Small intestine (tissue), 7 donors: ENCODE results near the gene ADAMTS7. TPM values are rescaled to one million over a fixed set of nuclear protein-coding genes. Genes with fewer than 3 reads are reported as not detected.
"Not testable (repeated sequence)": the region's sequence is repeated elsewhere in the genome, so short reads cannot be mapped to it uniquely, and the experiment has no call there.

ENCODE experiments used
- DNase-seq, 2 donors: peaks; one replicate each; pipeline versions ENCODE4 v3.0.0 to v3.0.0-alpha.2; 2013
- FAIRE-seq: peaks from 2 replicates; lab custom pipeline; 2012; peaks lifted over from hg19 to GRCh38; lab: Jason Lieb, UNC
- H3K27ac ChIP-seq, 3 donors: one replicate each; pipeline ENCODE4 v1.5.1; 2013; ENCODE audit warnings: low read length in 2 of 3, mild to moderate bottlenecking in 2 of 3, control low read depth in 1 of 3, inconsistent platforms in 1 of 3, low read depth in 1 of 3, moderate library complexity in 1 of 3
- H3K27me3 ChIP-seq, 3 donors: one replicate each; pipeline ENCODE4 v1.6.1; 2013; ENCODE audit warnings: low read length in 3 of 3, inconsistent platforms in 1 of 3; ENCODE audit not compliant: control insufficient read depth in 3 of 3, insufficient read depth in 3 of 3
- H3K36me3 ChIP-seq, 3 donors: one replicate each; pipeline ENCODE4 v1.6.1; 2013; ENCODE audit warnings: low read length in 3 of 3, inconsistent platforms in 1 of 3, low read depth in 1 of 3, mild to moderate bottlenecking in 1 of 3, moderate library complexity in 1 of 3; ENCODE audit not compliant: control insufficient read depth in 3 of 3, insufficient read depth in 2 of 3
- H3K4me1 ChIP-seq, 3 donors: one replicate each; pipeline ENCODE4 v1.6.1; 2013; ENCODE audit warnings: low read length in 2 of 3, inconsistent platforms in 1 of 3, low read depth in 1 of 3, mild to moderate bottlenecking in 1 of 3, moderate library complexity in 1 of 3; ENCODE audit not compliant: control insufficient read depth in 3 of 3, insufficient read depth in 2 of 3
- H3K4me3 ChIP-seq, 3 donors: one replicate each; pipeline ENCODE4 v1.5.1; 2013; ENCODE audit warnings: low read length in 3 of 3, control low read depth in 1 of 3, inconsistent platforms in 1 of 3, low read depth in 1 of 3, mild to moderate bottlenecking in 1 of 3, moderate library complexity in 1 of 3
- H3K9me3 ChIP-seq, 2 donors: one replicate each; pipeline ENCODE4 v1.6.1; 2013; ENCODE audit warnings: low read depth in 1 of 2, low read length in 1 of 2; ENCODE audit not compliant: control insufficient read depth in 2 of 2, insufficient read depth in 1 of 2
- WGBS, 3 donors: extraction: QIAGEN DNeasy Blood & Tissue Kit; methylation state at CpG; one replicate each; pipeline ENCODE4 v1.1.7; 2013; 5-methylcytosine and 5-hydroxymethylcytosine counted together
- polyA plus RNA-seq, 4 donors: library from polyadenylated mRNA; stranded (reverse) in 3 of 4; unstranded in 1 of 4; fragments of 200-250 nt in 3 of 4; fragments of 120-200 nt in 1 of 4; gene quantifications; one replicate each; pipeline versions ENCODE4 v1.2.1 to v1.2.3, GENCODE V29; 2013
- donor health status: healthy with polysubstance abuse.
- donor health status: control.
- donor health status: control.
- donor health status: Bipolar disorder and iron deficiency.
- donor health status: healthy.

ADAMTS7 gene
- polyA plus RNA-seq, 4 donors, result 0.27 to 8.8 (median 0.84) TPM; not detected in 1

DNA sequence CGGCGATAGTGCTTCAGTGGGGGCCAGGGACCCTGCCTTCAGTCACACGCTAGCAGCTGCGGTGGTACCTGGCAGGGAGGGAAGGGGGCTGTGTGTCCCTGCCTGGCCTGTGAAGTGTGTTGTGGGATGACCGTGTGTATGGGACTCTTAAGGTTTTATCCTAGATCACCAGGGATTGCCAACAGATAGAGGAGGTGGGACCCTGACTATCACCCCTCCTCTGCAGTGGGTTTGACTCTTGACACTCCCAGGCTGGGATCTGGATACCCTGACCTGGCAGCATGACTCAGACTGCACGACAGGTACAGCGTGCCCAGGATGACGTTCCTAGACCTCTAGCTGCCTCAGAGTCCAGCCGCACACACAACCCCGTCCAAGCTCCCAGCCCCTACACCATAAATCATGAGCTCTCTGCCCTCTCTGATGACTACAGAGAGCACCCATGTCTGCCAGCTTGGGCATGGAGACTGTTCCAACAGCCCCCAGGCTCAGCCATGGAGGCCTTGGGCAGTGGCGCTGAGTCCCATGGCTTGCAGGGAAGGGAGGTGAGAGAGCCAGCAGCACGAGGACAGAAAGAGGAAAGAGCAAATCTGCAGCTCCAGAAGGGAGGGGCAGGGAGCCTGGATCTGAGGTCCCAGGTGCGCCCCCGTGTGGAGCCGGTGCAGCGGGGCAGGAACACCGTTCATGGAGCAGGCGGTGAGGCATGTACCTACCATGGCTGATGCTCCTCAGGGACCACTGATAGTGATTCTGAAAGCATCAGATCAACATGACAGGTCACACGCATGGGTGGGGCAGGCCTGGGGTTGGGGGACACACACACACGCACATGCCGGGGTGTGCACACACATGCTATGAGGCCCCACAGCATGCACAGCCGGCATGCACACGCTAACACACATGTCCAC lies 71.0 kb downstream of the ADAMTS7 start:
- FAIRE-seq (no peak), DNase-seq (peak; percentile 67)
- no peaks in the 10 kb centered on the region for H3K9me3 ChIP-seq
- WGBS, 3 donors, result 33 to 48% (median 37%) methylated on average over 17 to 23 of the region's 23 CpGs
- no peak overlapping the region for H3K27ac ChIP-seq
- H3K36me3 ChIP-seq, result no peaks in the 10 kb centered on the region
- H3K27me3 ChIP-seq, result no peaks in the 10 kb centered on the region
- H3K4me1 ChIP-seq, result no peaks in the 10 kb centered on the region
- no peak overlapping the region for H3K4me3 ChIP-seq

GRCh38 chr15:78739206-78739605 lies 72.1 kb downstream of the ADAMTS7 start:
- WGBS, 3 donors, result 92 to 94% (median 93%) methylated on average over 8 to 9 of the region's 9 CpGs
- H3K27me3 ChIP-seq, result no peaks in the 10 kb centered on the region
- H3K4me1 ChIP-seq, result no peaks in the 10 kb centered on the region
- H3K36me3 ChIP-seq, result no peaks in the 10 kb centered on the region
- DNase-seq (no peak), FAIRE-seq (no peak)
- H3K4me3 ChIP-seq, result no peak overlapping the region
- H3K27ac ChIP-seq, result no peak overlapping the region
- no peaks in the 10 kb centered on the region for H3K9me3 ChIP-seq

DNA sequence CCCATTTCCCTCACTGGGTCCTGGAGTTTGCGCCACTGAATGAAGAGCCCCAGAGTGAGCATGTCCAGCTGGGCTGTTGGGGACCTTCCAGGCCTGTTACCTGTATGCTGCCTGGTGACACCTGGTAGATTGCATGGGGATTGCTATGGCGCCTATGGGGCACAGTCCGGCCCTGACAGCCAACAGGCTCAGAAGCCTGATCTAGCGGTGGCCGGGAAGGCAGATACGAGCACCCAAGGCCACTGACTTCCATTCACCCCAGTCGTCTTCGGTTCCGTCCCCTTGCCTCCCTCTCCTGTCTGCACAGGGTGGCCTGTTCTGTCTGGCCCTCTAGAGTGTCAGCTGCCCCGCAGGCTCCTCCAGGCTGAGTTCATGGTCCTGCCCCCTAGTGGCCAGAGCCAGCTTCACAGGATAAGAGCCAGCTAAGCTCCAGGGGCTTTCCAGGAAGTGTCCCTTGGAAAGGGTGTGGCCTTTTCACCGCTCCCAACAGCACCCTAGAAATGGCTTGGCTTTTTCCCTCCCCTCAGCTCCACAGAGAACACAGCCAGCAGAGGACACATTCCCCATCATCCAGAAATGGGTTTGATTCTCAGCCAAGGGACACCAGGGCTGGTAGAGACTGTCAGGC lies 73.2 kb downstream of the ADAMTS7 start:
- not testable (repeated sequence) for FAIRE-seq, H3K9me3 ChIP-seq, H3K36me3 ChIP-seq, H3K4me1 ChIP-seq, H3K4me3 ChIP-seq, H3K27ac ChIP-seq, H3K27me3 ChIP-seq
- WGBS, 3 donors, result 52 to 65% (median 59%) methylated on average over 10 to 11 of the region's 11 CpGs
- peak; percentile 64 to 79 for DNase-seq

- FAIRE-seq, result no peak
- Histone ChIP-seq H3K36me3 (no peaks in the 10 kb centered on the region), H3K4me1 (no peaks in the 10 kb centered on the region), H3K27ac (no peak overlapping the region), H3K4me3 (no peak overlapping the region), H3K9me3 (no peaks in the 10 kb centered on the region), H3K27me3 (peaks cover 0 to 2% (median 0%) of the 10 kb centered on the region in 3 donors)
- DNase-seq, result no peak
- 67 to 75% (median 74%) methylated on average over 9 of the region's 9 CpGs for WGBS, 3 donors
These were observed 74.0 kb downstream of the ADAMTS7 start for GRCh38 chr15:78737187-78737820.

GRCh38 chr15:78736286-78736685 lies 75.0 kb downstream of the ADAMTS7 start:
- H3K27me3 ChIP-seq, H3K27ac ChIP-seq, H3K4me3 ChIP-seq, H3K36me3 ChIP-seq, DNase-seq, FAIRE-seq, H3K4me1 ChIP-seq, H3K9me3 ChIP-seq: not testable (repeated sequence)
- WGBS, 3 donors, result 31 to 66% (median 65%) methylated on average over 2 to 4 of the region's 4 CpGs

- Histone ChIP-seq H3K27me3 (peaks cover 0 to 2% (median 0%) of the 10 kb centered on the region in 3 donors), H3K9me3 (no peaks in the 10 kb centered on the region), H3K36me3 (no peaks in the 10 kb centered on the region), H3K27ac (no peak overlapping the region), H3K4me1 (no peaks in the 10 kb centered on the region), H3K4me3 (no peak overlapping the region)
- WGBS, 3 donors, result 78 to 91% (median 80%) methylated on average over 8 of the region's 8 CpGs
- FAIRE-seq (no peak), DNase-seq (no peak)
These were observed 76.7 kb downstream of the ADAMTS7 start for GRCh38 chr15:78734451-78735064.

DNA sequence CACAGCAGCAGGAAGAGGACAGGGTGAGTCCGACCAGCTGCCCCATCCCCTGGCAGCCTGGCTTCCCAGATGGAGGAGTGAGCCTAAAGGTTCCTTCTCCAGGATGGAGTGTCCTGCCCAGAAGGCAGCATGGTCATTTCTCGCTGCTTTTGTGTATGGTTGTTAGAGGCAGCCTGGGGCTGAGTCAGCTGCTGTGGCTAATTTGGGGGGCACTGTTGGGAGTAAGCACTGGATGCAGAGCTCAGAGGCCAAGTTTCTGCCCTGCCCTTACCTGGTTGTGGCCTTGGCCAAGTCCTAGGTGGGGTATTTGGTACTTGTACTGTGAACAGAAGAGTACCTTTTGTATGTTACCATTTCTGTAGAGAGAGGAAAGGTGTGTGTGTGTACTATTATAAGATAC lies 78.6 kb downstream of the ADAMTS7 start:
- DNase-seq (no peak), FAIRE-seq (no peak)
- H3K9me3 ChIP-seq, result no peaks in the 10 kb centered on the region
- no peaks in the 10 kb centered on the region for H3K4me1 ChIP-seq
- H3K4me3 ChIP-seq, result no peak overlapping the region
- no peaks in the 10 kb centered on the region for H3K36me3 ChIP-seq
- H3K27me3 ChIP-seq, result peaks cover 0 to 2% (median 0%) of the 10 kb centered on the region in 3 donors
- WGBS, 3 donors, result 51 to 72% (median 64%) methylated on average over 2 of the region's 2 CpGs
- H3K27ac ChIP-seq, result no peak overlapping the region

- no peak overlapping the region for H3K4me3 ChIP-seq
- no peak overlapping the region for H3K27ac ChIP-seq
- H3K27me3 ChIP-seq, result peaks cover 0 to 2% (median 0%) of the 10 kb centered on the region in 3 donors
- H3K9me3 ChIP-seq, result no peaks in the 10 kb centered on the region
- 87 to 92% (median 90%) methylated on average over 6 of the region's 6 CpGs for WGBS, 3 donors
- DNase-seq (no peak), FAIRE-seq (no peak)
- no peaks in the 10 kb centered on the region for H3K4me1 ChIP-seq
- H3K36me3 ChIP-seq, result no peaks in the 10 kb centered on the region
These were observed 80.3 kb downstream of the ADAMTS7 start for GRCh38 chr15:78730955-78731354.
